ENCODE data around the gene DEPDC1B. TPM values are rescaled to one million over a fixed set of nuclear protein-coding genes. Genes with fewer than 3 reads are reported as not detected.

DEPDC1B gene
- total and polyA plus RNA-seq, 4 donors = 0.17 to 26.3 (median 0.52) TPM

DNA sequence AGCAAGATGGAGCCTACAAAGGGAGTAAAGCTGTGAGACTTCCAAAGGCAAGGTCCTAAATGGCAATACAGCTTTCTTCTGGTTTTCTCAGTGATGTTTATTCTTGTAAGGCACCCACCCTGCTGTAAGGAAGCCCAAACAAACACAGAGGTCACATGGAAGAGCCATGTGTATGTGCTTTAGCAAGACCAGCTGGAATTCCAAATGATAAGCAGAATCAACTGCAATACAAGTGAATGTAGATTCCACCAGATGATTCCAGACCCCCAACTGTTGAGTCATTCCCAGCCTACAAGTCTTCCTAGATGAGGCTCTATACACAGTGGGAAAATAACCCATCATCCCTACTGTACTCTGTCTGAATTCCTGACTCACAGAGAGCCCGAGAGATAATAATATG, 122.8 kb downstream of the DEPDC1B start:
- H3K4me3 ChIP-seq (ENCODE audit: low read depth in 1 of 3, low read length in 3 of 3) = no peak overlapping the region
- no peaks in the 10 kb centered on the region for H3K36me3 ChIP-seq (ENCODE audit: control insufficient read depth in 4 of 4, insufficient read depth in 3 of 4, low read depth in 1 of 4, low read length in 3 of 4)
- H3K27me3 ChIP-seq (ENCODE audit: control insufficient read depth in 4 of 4, insufficient read depth in 4 of 4, low read length in 3 of 4) = no peaks in the 10 kb centered on the region
- no peak for TF ChIP-seq FOXA2 (IDR thresholded peaks at IDR 0.05)
- TF ChIP-seq, protein P1, sequence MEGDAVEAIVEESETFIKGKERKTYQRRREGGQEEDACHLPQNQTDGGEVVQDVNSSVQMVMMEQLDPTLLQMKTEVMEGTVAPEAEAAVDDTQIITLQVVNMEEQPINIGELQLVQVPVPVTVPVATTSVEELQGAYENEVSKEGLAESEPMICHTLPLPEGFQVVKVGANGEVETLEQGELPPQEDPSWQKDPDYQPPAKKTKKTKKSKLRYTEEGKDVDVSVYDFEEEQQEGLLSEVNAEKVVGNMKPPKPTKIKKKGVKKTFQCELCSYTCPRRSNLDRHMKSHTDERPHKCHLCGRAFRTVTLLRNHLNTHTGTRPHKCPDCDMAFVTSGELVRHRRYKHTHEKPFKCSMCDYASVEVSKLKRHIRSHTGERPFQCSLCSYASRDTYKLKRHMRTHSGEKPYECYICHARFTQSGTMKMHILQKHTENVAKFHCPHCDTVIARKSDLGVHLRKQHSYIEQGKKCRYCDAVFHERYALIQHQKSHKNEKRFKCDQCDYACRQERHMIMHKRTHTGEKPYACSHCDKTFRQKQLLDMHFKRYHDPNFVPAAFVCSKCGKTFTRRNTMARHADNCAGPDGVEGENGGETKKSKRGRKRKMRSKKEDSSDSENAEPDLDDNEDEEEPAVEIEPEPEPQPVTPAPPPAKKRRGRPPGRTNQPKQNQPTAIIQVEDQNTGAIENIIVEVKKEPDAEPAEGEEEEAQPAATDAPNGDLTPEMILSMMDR (IDR thresholded peaks at IDR 0.05; ENCODE audit: low read depth, low read length, missing input control) = no peak
- TF ChIP-seq RAD21 (IDR thresholded peaks at IDR 0.05) = no peak
- no peak for TF ChIP-seq RXRA (IDR thresholded peaks at IDR 0.05)
- TF ChIP-seq, protein P2, sequence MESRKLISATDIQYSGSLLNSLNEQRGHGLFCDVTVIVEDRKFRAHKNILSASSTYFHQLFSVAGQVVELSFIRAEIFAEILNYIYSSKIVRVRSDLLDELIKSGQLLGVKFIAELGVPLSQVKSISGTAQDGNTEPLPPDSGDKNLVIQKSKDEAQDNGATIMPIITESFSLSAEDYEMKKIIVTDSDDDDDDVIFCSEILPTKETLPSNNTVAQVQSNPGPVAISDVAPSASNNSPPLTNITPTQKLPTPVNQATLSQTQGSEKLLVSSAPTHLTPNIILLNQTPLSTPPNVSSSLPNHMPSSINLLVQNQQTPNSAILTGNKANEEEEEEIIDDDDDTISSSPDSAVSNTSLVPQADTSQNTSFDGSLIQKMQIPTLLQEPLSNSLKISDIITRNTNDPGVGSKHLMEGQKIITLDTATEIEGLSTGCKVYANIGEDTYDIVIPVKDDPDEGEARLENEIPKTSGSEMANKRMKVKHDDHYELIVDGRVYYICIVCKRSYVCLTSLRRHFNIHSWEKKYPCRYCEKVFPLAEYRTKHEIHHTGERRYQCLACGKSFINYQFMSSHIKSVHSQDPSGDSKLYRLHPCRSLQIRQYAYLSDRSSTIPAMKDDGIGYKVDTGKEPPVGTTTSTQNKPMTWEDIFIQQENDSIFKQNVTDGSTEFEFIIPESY (IDR thresholded peaks at IDR 0.05) = no peak
- no peak for TF ChIP-seq YY1 (IDR thresholded peaks at IDR 0.05)
- TF ChIP-seq HNF4G (IDR thresholded peaks at IDR 0.05) = no peak
- TF ChIP-seq TAF1 (conservative IDR thresholded peaks at IDR 0.05) = no peak
- no peak for TF ChIP-seq NR2F2 (IDR thresholded peaks at IDR 0.05)
- no peak for TF ChIP-seq JUND (IDR thresholded peaks at IDR 0.05)
- TF ChIP-seq, protein P3, sequence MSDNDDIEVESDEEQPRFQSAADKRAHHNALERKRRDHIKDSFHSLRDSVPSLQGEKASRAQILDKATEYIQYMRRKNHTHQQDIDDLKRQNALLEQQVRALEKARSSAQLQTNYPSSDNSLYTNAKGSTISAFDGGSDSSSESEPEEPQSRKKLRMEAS (IDR thresholded peaks at IDR 0.05) = no peak
- no peak for TF ChIP-seq GABPA (IDR thresholded peaks at IDR 0.05 in 1 of 2, conservative IDR thresholded peaks at IDR 0.05 in 1 of 2)
- TF ChIP-seq, protein P4, sequence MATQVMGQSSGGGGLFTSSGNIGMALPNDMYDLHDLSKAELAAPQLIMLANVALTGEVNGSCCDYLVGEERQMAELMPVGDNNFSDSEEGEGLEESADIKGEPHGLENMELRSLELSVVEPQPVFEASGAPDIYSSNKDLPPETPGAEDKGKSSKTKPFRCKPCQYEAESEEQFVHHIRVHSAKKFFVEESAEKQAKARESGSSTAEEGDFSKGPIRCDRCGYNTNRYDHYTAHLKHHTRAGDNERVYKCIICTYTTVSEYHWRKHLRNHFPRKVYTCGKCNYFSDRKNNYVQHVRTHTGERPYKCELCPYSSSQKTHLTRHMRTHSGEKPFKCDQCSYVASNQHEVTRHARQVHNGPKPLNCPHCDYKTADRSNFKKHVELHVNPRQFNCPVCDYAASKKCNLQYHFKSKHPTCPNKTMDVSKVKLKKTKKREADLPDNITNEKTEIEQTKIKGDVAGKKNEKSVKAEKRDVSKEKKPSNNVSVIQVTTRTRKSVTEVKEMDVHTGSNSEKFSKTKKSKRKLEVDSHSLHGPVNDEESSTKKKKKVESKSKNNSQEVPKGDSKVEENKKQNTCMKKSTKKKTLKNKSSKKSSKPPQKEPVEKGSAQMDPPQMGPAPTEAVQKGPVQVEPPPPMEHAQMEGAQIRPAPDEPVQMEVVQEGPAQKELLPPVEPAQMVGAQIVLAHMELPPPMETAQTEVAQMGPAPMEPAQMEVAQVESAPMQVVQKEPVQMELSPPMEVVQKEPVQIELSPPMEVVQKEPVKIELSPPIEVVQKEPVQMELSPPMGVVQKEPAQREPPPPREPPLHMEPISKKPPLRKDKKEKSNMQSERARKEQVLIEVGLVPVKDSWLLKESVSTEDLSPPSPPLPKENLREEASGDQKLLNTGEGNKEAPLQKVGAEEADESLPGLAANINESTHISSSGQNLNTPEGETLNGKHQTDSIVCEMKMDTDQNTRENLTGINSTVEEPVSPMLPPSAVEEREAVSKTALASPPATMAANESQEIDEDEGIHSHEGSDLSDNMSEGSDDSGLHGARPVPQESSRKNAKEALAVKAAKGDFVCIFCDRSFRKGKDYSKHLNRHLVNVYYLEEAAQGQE (IDR thresholded peaks at IDR 0.05) = no peak
- TF ChIP-seq, protein P5, sequence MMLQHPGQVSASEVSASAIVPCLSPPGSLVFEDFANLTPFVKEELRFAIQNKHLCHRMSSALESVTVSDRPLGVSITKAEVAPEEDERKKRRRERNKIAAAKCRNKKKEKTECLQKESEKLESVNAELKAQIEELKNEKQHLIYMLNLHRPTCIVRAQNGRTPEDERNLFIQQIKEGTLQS (IDR thresholded peaks at IDR 0.05) = no peak
- TF ChIP-seq SP1 (IDR thresholded peaks at IDR 0.05) = no peak
- TF ChIP-seq EGR1 (IDR thresholded peaks at IDR 0.05; ENCODE audit: low read depth in 2 of 2) = no peak
- no peak for TF ChIP-seq HNF4A (conservative IDR thresholded peaks at IDR 0.05)
- no peak for TF ChIP-seq FOXA1 (IDR thresholded peaks at IDR 0.05)
- no peak for DNase-seq (ENCODE audit: low spot score)
- 88% methylated on average over 1 of the region's 1 CpG for whole genome bisulfite sequencing
- H3K9ac ChIP-seq (ENCODE audit: low read depth in 1 of 2, low read length in 2 of 2) = no peak overlapping the region
- no peak overlapping the region for H3K27ac ChIP-seq (ENCODE audit: low read depth in 1 of 2, low read length in 2 of 2)
- no peaks in the 10 kb centered on the region for H3K4me1 ChIP-seq (ENCODE audit: control insufficient read depth in 4 of 4, insufficient read depth in 4 of 4, low read length in 3 of 4)
- H3K9me3 ChIP-seq (ENCODE audit: control insufficient read depth in 4 of 4, low read length in 3 of 4) = peaks cover 0 to 2% (median 0%) of the 10 kb centered on the region in 4 donors
